NT2/D1 (cell line): ENCODE data around the gene FSTL3.

Source experiments
- SUZ12 ChIP-seq: IDR thresholded peaks from 2 replicates; pipeline ENCODE4 v1.6.1; 2011; ENCODE audit not compliant: insufficient read length, insufficient read depth; ENCODE audit errors: extremely low read depth
- YY1 ChIP-seq: IDR thresholded peaks from 2 replicates; pipeline ENCODE4 v1.6.1; 2011; ENCODE audit not compliant: insufficient read length, insufficient read depth
- ZNF274 ChIP-seq: IDR thresholded peaks from 2 replicates; pipeline ENCODE4 v1.6.1; 2011; ENCODE audit warnings: mild to moderate bottlenecking, low read depth, low read length

- no peak for TF ChIP-seq ZNF274
- TF ChIP-seq YY1, result no peak
- no peak for TF ChIP-seq SUZ12
Measured at GRCh38 chr19:723714-724113, 47.5 kb downstream of the FSTL3 start.
